Hepatocyte (in vitro differentiated cells): ENCODE measurements around the gene MASP1.

Experiments used
- CTCF ChIP-seq: fragments of 200-600 bp; sonication (generic); IDR thresholded peaks from 2 replicates; pipeline ENCODE4 v1.5.1; 2016; ENCODE audit warnings: antibody characterized with exemption, mild to moderate bottlenecking; ENCODE audit not compliant: poor library complexity
- EZH2 ChIP-seq: fragments of 200-600 bp; sonication (generic); IDR thresholded peaks from 2 replicates; pipeline ENCODE4 v1.6.1; 2016; ENCODE audit warnings: antibody characterized with exemption, mild to moderate bottlenecking, borderline replicate concordance
- EZH2phosphoT487 ChIP-seq: fragments of 200-600 bp; sonication (generic); IDR thresholded peaks from one replicate; pipeline ENCODE4 v1.6.1; 2018; ENCODE audit warnings: antibody characterized with exemption, mild to moderate bottlenecking, low read depth, moderate library complexity; ENCODE audit not compliant: unreplicated experiment, severe bottlenecking

GRCh38 chr3:187257471-187257870, 34.1 kb downstream of the MASP1 start:
- TF ChIP-seq CTCF (no peak), EZH2phosphoT487 (no peak), EZH2 (no peak)
